ENCODE results near the gene PLEKHN1. TPM values are rescaled to one million over a fixed set of nuclear protein-coding genes. Genes with fewer than 3 reads are reported as not detected.

PLEKHN1 gene
- total RNA-seq, 1 donor: 0.54 TPM

- no peak for TF ChIP-seq CTCF (IDR thresholded peaks at IDR 0.05; ENCODE audit: insufficient read depth, low read length)
- no peak overlapping the region for H3K4me3 ChIP-seq (ENCODE audit: low read depth, low read length)
These were observed 27.4 kb upstream of the PLEKHN1 start for GRCh38 chr1:938711-939489.

GRCh38 chr1:939511-940106 lies 26.7 kb upstream of the PLEKHN1 start:
- DNase-seq (ENCODE audit: low read depth): no peak
- H3K4me3 ChIP-seq (ENCODE audit: low read depth, low read length): no peak overlapping the region
- TF ChIP-seq CTCF (IDR thresholded peaks at IDR 0.05; ENCODE audit: insufficient read depth, low read length): no peak

More at GRCh38 chr1:938711-939489, 27.4 kb upstream of the PLEKHN1 start:
- no peak for DNase-seq (ENCODE audit: low read depth)

GRCh38 chr1:940107-941014 lies 25.9 kb upstream of the PLEKHN1 start:
- DNase-seq (ENCODE audit: low read depth): peak; percentile 44
- no peak overlapping the region for H3K4me3 ChIP-seq (ENCODE audit: low read depth, low read length)

GRCh38 chr1:941015-941587 lies 25.2 kb upstream of the PLEKHN1 start:
- no peak for DNase-seq (ENCODE audit: low read depth)
- no peak overlapping the region for H3K4me3 ChIP-seq (ENCODE audit: low read depth, low read length)
- no peak for TF ChIP-seq CTCF (IDR thresholded peaks at IDR 0.05; ENCODE audit: insufficient read depth, low read length)

More at GRCh38 chr1:940107-941014, 25.9 kb upstream of the PLEKHN1 start:
- no peak for TF ChIP-seq CTCF (IDR thresholded peaks at IDR 0.05; ENCODE audit: insufficient read depth, low read length)

GRCh38 chr1:941588-942383 lies 24.5 kb upstream of the PLEKHN1 start:
- no peak for TF ChIP-seq CTCF (IDR thresholded peaks at IDR 0.05; ENCODE audit: insufficient read depth, low read length)
- DNase-seq (ENCODE audit: low read depth): peak; percentile 46
- H3K4me3 ChIP-seq (ENCODE audit: low read depth, low read length): peak overlapping the region; percentile 37

- DNase-seq (ENCODE audit: low read depth): no peak
- no peak overlapping the region for H3K4me3 ChIP-seq (ENCODE audit: low read depth, low read length)
- TF ChIP-seq CTCF (IDR thresholded peaks at IDR 0.05; ENCODE audit: insufficient read depth, low read length): no peak
These were observed 23.9 kb upstream of the PLEKHN1 start for GRCh38 chr1:942411-942821.

Measured in fibroblast of the aortic adventitia (primary cell).